Fibroblast of the aortic adventitia (primary cell): Measurements from ENCODE around the gene OGDH. TPM values are rescaled to one million over a fixed set of nuclear protein-coding genes. Genes with fewer than 3 reads are reported as not detected.

Experiments
- DNase-seq: peaks from one replicate; pipeline ENCODE4 v3.0.0-alpha.2; 2010; ENCODE audit warnings: low read depth
- H3K4me3 ChIP-seq: 2 replicates; pipeline ENCODE4 v1.5.1; 2011; ENCODE audit warnings: low read depth, mild to moderate bottlenecking, control low read depth, low read length, moderate library complexity
- CTCF ChIP-seq: IDR thresholded peaks from 2 replicates; pipeline ENCODE4 v1.5.1; 2011; ENCODE audit warnings: mild to moderate bottlenecking, low read length, control low read depth, inconsistent platforms; ENCODE audit not compliant: insufficient read depth
- total RNA-seq: library from RNA; depleted of rRNA; stranded (reverse); fragments of >200 nt; gene quantifications from 2 replicates; pipeline ENCODE4 v1.2.3, GENCODE V29; 2012; ENCODE audit warnings: low replicate concordance

Gene OGDH
- total RNA-seq, 1 donor = 85.6 TPM

- no peak for TF ChIP-seq CTCF
- no peak for DNase-seq
- no peak overlapping the region for H3K4me3 ChIP-seq
These were observed 36.5 kb upstream of the OGDH start for GRCh38 chr7:44569959-44570358.

- DNase-seq = no peak
- H3K4me3 ChIP-seq = peak overlapping the region; percentile 99
- TF ChIP-seq CTCF = no peak
These were observed 33.7 kb upstream of the OGDH start for GRCh38 chr7:44572771-44573170.

- TF ChIP-seq CTCF = no peak
- peak; percentile 95 for DNase-seq
These were observed 32.8 kb upstream of the OGDH start, which contains the start of gene DDX56 for GRCh38 chr7:44573464-44574286. DDX56 (minus strand) TSS chr7:44573908; CDS start chr7:44573895, 13 bp downstream.

GRCh38 chr7:44574287-44574872, 32.0 kb upstream of the OGDH start:
- TF ChIP-seq CTCF = no peak
- H3K4me3 ChIP-seq = peak overlapping the region; percentile 99
- DNase-seq = no peak

More at GRCh38 chr7:44573464-44574286, 32.8 kb upstream of the OGDH start, which contains the start of gene DDX56:
- peak within 1 kb of the TSS; percentile 99 for H3K4me3 ChIP-seq

- H3K4me3 ChIP-seq = peak overlapping the region; percentile 99
- TF ChIP-seq CTCF = no peak
- no peak for DNase-seq
These were observed 31.4 kb upstream of the OGDH start for GRCh38 chr7:44575054-44575453.

GRCh38 chr7:44576228-44576627, 30.2 kb upstream of the OGDH start:
- H3K4me3 ChIP-seq = no peak overlapping the region
- TF ChIP-seq CTCF = no peak
- DNase-seq = no peak
